PC-3 (cell line): Measurements from ENCODE around the gene WDR19. TPM values are rescaled to one million over a fixed set of nuclear protein-coding genes. Genes with fewer than 3 reads are reported as not detected.

Source experiments
- ATAC-seq: fragments of 200-7000 bp; cut with Tn5 transposase; 2 replicates; pipeline ENCODE4 v1.9.1; 2020; ENCODE audit warnings: mild to moderate bottlenecking, moderate library complexity
- BruUV-seq: library from RNA; stranded (reverse); fragments of 400-500 nt; replicated peaks from 2 replicates; lab custom pipeline; 2021; lab: Mats Ljungman, UMichigan
- CTCF ChIA-PET: fragments of 300-600 bp; sonication (Branson Sonifier 250); formaldehyde crosslinking; loops from one replicate; lab custom pipeline; 2022; ENCODE audit warnings: antibody characterized with exemption; lab: Charles Lee
- POLR2A ChIA-PET: fragments of 300-600 bp; sonication (Branson Sonifier 250); formaldehyde crosslinking; loops from one replicate; lab custom pipeline; 2022; ENCODE audit warnings: antibody characterized with exemption; ENCODE audit not compliant: unreplicated experiment; lab: Charles Lee
- DNase-seq: peaks from one replicate; pipeline ENCODE4 v3.0.0-alpha.2; 2015
- H2AFZ ChIP-seq: fragments of 300-600 bp; sonication (generic); 2 replicates; pipeline ENCODE4 v1.6.0; 2016; ENCODE audit warnings: antibody characterized with exemption, low read length
- H3F3A ChIP-seq: fragments of 300-600 bp; sonication (generic); one replicate; pipeline ENCODE4 v1.6.0; 2017; ENCODE audit warnings: antibody characterized with exemption, low read length, control low read depth, mild to moderate bottlenecking; ENCODE audit not compliant: unreplicated experiment
- H3K27ac ChIP-seq: fragments of 300-600 bp; sonication (generic); 2 replicates; pipeline ENCODE4 v1.5.1; 2016; ENCODE audit warnings: mild to moderate bottlenecking, low read length
- H3K27me3 ChIP-seq: fragments of 300-600 bp; sonication (generic); 2 replicates; pipeline ENCODE4 v1.6.1; 2016; ENCODE audit warnings: low read length, mixed read lengths
- H3K36me3 ChIP-seq: fragments of 300-600 bp; sonication (generic); 2 replicates; pipeline ENCODE4 v1.6.1; 2016; ENCODE audit warnings: low read depth, mixed run types, low read length, mixed read lengths
- H3K4me1 ChIP-seq: fragments of 300-600 bp; sonication (generic); 2 replicates; pipeline ENCODE4 v1.5.1; 2016; ENCODE audit warnings: low read length; ENCODE audit not compliant: insufficient read depth
- H3K4me2 ChIP-seq: fragments of 300-600 bp; sonication (generic); 2 replicates; pipeline ENCODE4 v1.6.0; 2016; ENCODE audit warnings: low read length
- H3K4me3 ChIP-seq: fragments of 300-600 bp; sonication (generic); 2 replicates; pipeline ENCODE4 v1.5.1; 2016; ENCODE audit warnings: mild to moderate bottlenecking, low read length, mixed read lengths
- H3K79me2 ChIP-seq: fragments of 300-600 bp; sonication (generic); 2 replicates; pipeline ENCODE4 v1.6.1; 2017; ENCODE audit warnings: low read length, mixed read lengths
- H3K9ac ChIP-seq: fragments of 300-600 bp; sonication (generic); 2 replicates; pipeline ENCODE4 v1.6.0; 2016; ENCODE audit warnings: mild to moderate bottlenecking, low read length
- H3K9me2 ChIP-seq: fragments of 300-600 bp; sonication (generic); replicated peaks from 2 replicates; pipeline ENCODE4 v1.6.1; 2016; ENCODE audit warnings: mixed run types, low read length, mixed read lengths
- H3K9me3 ChIP-seq: fragments of 300-600 bp; sonication (generic); 2 replicates; pipeline ENCODE4 v1.6.1; 2016; ENCODE audit warnings: low read length, mixed read lengths
- H4K20me1 ChIP-seq: fragments of 300-600 bp; sonication (generic); 2 replicates; pipeline ENCODE4 v1.6.1; 2016; ENCODE audit warnings: low read length, mixed read lengths
- CTCF ChIP-seq: fragments of 300-600 bp; sonication (generic); conservative IDR thresholded peaks from 2 replicates; pipeline ENCODE4 v1.5.1; 2017; ENCODE audit warnings: antibody characterized with exemption, low read depth, mild to moderate bottlenecking, low read length
- EZH2 ChIP-seq: fragments of 300-600 bp; sonication (generic); IDR thresholded peaks from one replicate; pipeline ENCODE4 v1.6.1; 2017; ENCODE audit warnings: antibody characterized with exemption, mild to moderate bottlenecking, low read length; ENCODE audit not compliant: unreplicated experiment
- EZH2phosphoT487 ChIP-seq: fragments of 300-600 bp; sonication (generic); IDR thresholded peaks from 2 replicates; pipeline ENCODE4 v1.6.1; 2018; ENCODE audit warnings: mild to moderate bottlenecking, antibody characterized with exemption, low read length, borderline replicate concordance
- intact Hi-C: fragments of 100-400 bp; cut with micrococcal nuclease; formaldehyde crosslinking; loops from 2 replicates; pipeline ENCODE4 v1.9.0; 2023
- total RNA-seq: library from RNA; depleted of rRNA; stranded (reverse); fragments of >200 nt; gene quantifications from 2 replicates; pipeline ENCODE4 v1.2.3, GENCODE V29; 2014

WDR19 gene
- total RNA-seq, 1 experiment from 2014 or later = 11.0 TPM

DNA sequence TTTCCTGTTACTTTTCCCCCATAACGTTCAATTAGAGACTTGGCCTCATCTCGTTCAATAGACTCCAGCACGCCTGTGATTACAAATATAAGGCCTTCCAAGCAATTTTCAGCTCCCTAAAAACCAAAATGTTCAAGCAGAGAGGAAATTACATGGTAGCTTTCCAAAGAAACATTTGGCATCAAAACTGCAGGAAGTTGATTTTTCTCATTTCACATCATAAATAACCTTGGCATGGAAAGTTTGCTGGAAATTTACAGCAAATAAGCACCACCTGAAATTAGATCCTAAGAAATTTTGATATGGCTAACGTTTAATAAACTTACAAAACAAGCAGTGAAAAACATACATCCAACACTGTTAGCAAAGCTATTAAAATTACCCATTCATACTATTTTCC is 130.5 kb downstream of the WDR19 start:
- H3K4me1 ChIP-seq = no peaks in the 10 kb centered on the region
- no peak overlapping the region for H2AFZ ChIP-seq
- no peak for TF ChIP-seq EZH2
- no peak for TF ChIP-seq CTCF
- TF ChIP-seq EZH2phosphoT487 = no peak
- no peak overlapping the region for H3K4me2 ChIP-seq
- no peaks in the 10 kb centered on the region for H3K27me3 ChIP-seq
- H3K9ac ChIP-seq = no peak overlapping the region
- intact Hi-C loops = loop anchor here (10.0 kb wide), 1 partner anchor 132 kb away; no protein-coding TSS in a partner anchor
- H3K9me2 ChIP-seq = no peaks in the 10 kb centered on the region
- POLR2A ChIA-PET = no interaction called here
- ATAC-seq (no peak), DNase-seq (no peak)
- no peaks in the 10 kb centered on the region for H3K79me2 ChIP-seq
- H3K36me3 ChIP-seq = peaks cover 42% of the 10 kb centered on the region
- CTCF ChIA-PET = no interaction called here
- no peak overlapping the region for H3K27ac ChIP-seq
- no peaks in the 10 kb centered on the region for H3F3A ChIP-seq
- no peaks in the 10 kb centered on the region for H4K20me1 ChIP-seq
- no TSS peak for BruUV-seq
- H3K4me3 ChIP-seq = no peak overlapping the region
- no peaks in the 10 kb centered on the region for H3K9me3 ChIP-seq

GRCh38 chr4:39319676-39320075 is 137.3 kb downstream of the WDR19 start:
- H3K4me1 ChIP-seq = peaks cover 24% of the 10 kb centered on the region
- H3K27me3 ChIP-seq = no peaks in the 10 kb centered on the region
- ChIA-PET CTCF (no interaction called here), POLR2A (interaction anchor here (0.6 kb wide), 1 partner anchor 208 kb away, joined by 3 read pairs; no protein-coding TSS in a partner anchor)
- BruUV-seq = no TSS peak
- H3K9me2 ChIP-seq = no peaks in the 10 kb centered on the region
- no peaks in the 10 kb centered on the region for H3F3A ChIP-seq
- no peaks in the 10 kb centered on the region for H3K79me2 ChIP-seq
- peaks cover 13% of the 10 kb centered on the region for H3K36me3 ChIP-seq
- H3K9ac ChIP-seq = no peak overlapping the region
- peak; percentile 95 for ATAC-seq
- intact Hi-C loops = loop anchor here (10.0 kb wide), 1 partner anchor 125 kb away; no protein-coding TSS in a partner anchor
- H4K20me1 ChIP-seq = no peaks in the 10 kb centered on the region
- peak overlapping the region; percentile 15 for H3K4me2 ChIP-seq
- H3K27ac ChIP-seq = peak overlapping the region; percentile 62
- H2AFZ ChIP-seq = no peak overlapping the region
- peak; percentile 82 for DNase-seq
- no peak for TF ChIP-seq EZH2
- no peak for TF ChIP-seq CTCF
- TF ChIP-seq EZH2phosphoT487 = no peak
- no peaks in the 10 kb centered on the region for H3K9me3 ChIP-seq
- H3K4me3 ChIP-seq = no peak overlapping the region

GRCh38 chr4:39320381-39321115 is 138.2 kb downstream of the WDR19 start:
- POLR2A ChIA-PET = interaction anchor here (0.6 kb wide), 2 partner anchors 107 to 139 kb away, joined by 7 to 8 read pairs; no protein-coding TSS in a partner anchor
- no peak for ATAC-seq
- Histone ChIP-seq H3K4me3 (no peak overlapping the region), H3K36me3 (peaks cover 10% of the 10 kb centered on the region), H3K9me2 (no peaks in the 10 kb centered on the region), H4K20me1 (no peaks in the 10 kb centered on the region), H3K27ac (peak overlapping the region; percentile 62), H3K4me2 (peak overlapping the region; percentile 15; the same call in 1 of the 2 replicates), H3F3A (no peaks in the 10 kb centered on the region), H3K79me2 (no peaks in the 10 kb centered on the region), H2AFZ (no peak overlapping the region), H3K4me1 (peaks cover 24% of the 10 kb centered on the region), H3K27me3 (no peaks in the 10 kb centered on the region), H3K9me3 (no peaks in the 10 kb centered on the region), H3K9ac (no peak overlapping the region)
- DNase-seq = peak; percentile 15
- BruUV-seq = no TSS peak
- intact Hi-C loops = no loop called here
- TF ChIP-seq EZH2phosphoT487 = no peak
- TF ChIP-seq EZH2 = no peak
- no peak for TF ChIP-seq CTCF
- CTCF ChIA-PET = no interaction called here
